ENCODE measurements around the gene BRD7.

Gene BRD7

GRCh38 chr16:50367777-50368409 is 895 bp downstream of the BRD7 start:
- Histone ChIP-seq H3K4me1 (ENCODE audit: insufficient read depth, insufficient read length) (peaks cover 3% of the 10 kb centered on the region), H3K4me3 (ENCODE audit: insufficient read length, low read depth) (peak overlapping the region; percentile 76), H3K9me3 (ENCODE audit: insufficient read depth, low read length) (no peaks in the 10 kb centered on the region), H3K27me3 (ENCODE audit: insufficient read depth, insufficient read length) (peaks cover 6% of the 10 kb centered on the region), H3K36me3 (ENCODE audit: insufficient read depth, insufficient read length, low read length) (peaks cover 40% of the 10 kb centered on the region), H3K9ac (ENCODE audit: insufficient read length, low read depth) (peak overlapping the region; percentile 86)
- no peak for TF ChIP-seq SUZ12 (IDR thresholded peaks at IDR 0.05; ENCODE audit: extremely low read depth, insufficient read depth, insufficient read length)
- TF ChIP-seq ZNF274 (IDR thresholded peaks at IDR 0.05; ENCODE audit: low read depth, low read length): no peak
- TF ChIP-seq YY1 (IDR thresholded peaks at IDR 0.05; ENCODE audit: insufficient read depth, insufficient read length): no peak
- no peak for DNase-seq (ENCODE audit: low read depth, low spot score)

- Histone ChIP-seq H3K9me3 (ENCODE audit: insufficient read depth, low read length) (no peaks in the 10 kb centered on the region), H3K9ac (ENCODE audit: insufficient read length, low read depth) (no peak overlapping the region), H3K36me3 (ENCODE audit: insufficient read depth, insufficient read length, low read length) (peaks cover 57% of the 10 kb centered on the region), H3K4me3 (ENCODE audit: insufficient read length, low read depth) (no peak overlapping the region), H3K4me1 (ENCODE audit: insufficient read depth, insufficient read length) (no peaks in the 10 kb centered on the region), H3K27me3 (ENCODE audit: insufficient read depth, insufficient read length) (peaks cover 3% of the 10 kb centered on the region)
- TF ChIP-seq ZNF274 (IDR thresholded peaks at IDR 0.05; ENCODE audit: low read depth, low read length): no peak
- TF ChIP-seq SUZ12 (IDR thresholded peaks at IDR 0.05; ENCODE audit: extremely low read depth, insufficient read depth, insufficient read length): no peak
- no peak for TF ChIP-seq YY1 (IDR thresholded peaks at IDR 0.05; ENCODE audit: insufficient read depth, insufficient read length)
- DNase-seq (ENCODE audit: low read depth, low spot score): no peak
Observed at GRCh38 chr16:50365791-50366575, 2.8 kb downstream of the BRD7 start.

GRCh38 chr16:50363656-50364055 is 5.1 kb downstream of the BRD7 start:
- H3K4me3 ChIP-seq (ENCODE audit: insufficient read length, low read depth): no peak overlapping the region
- DNase-seq (ENCODE audit: low read depth, low spot score): no peak
- no peaks in the 10 kb centered on the region for H3K4me1 ChIP-seq (ENCODE audit: insufficient read depth, insufficient read length)
- no peak overlapping the region for H3K9ac ChIP-seq (ENCODE audit: insufficient read length, low read depth)
- no peaks in the 10 kb centered on the region for H3K27me3 ChIP-seq (ENCODE audit: insufficient read depth, insufficient read length)
- H3K9me3 ChIP-seq (ENCODE audit: insufficient read depth, low read length): no peaks in the 10 kb centered on the region
- no peak for TF ChIP-seq YY1 (IDR thresholded peaks at IDR 0.05; ENCODE audit: insufficient read depth, insufficient read length)
- no peak for TF ChIP-seq ZNF274 (IDR thresholded peaks at IDR 0.05; ENCODE audit: low read depth, low read length)
- TF ChIP-seq SUZ12 (IDR thresholded peaks at IDR 0.05; ENCODE audit: extremely low read depth, insufficient read depth, insufficient read length): no peak
- H3K36me3 ChIP-seq (ENCODE audit: insufficient read depth, insufficient read length, low read length): peaks cover 71% of the 10 kb centered on the region

GRCh38 chr16:50360779-50361178 is 8.0 kb downstream of the BRD7 start:
- peaks cover 68% of the 10 kb centered on the region for H3K36me3 ChIP-seq (ENCODE audit: insufficient read depth, insufficient read length, low read length)
- DNase-seq (ENCODE audit: low read depth, low spot score): no peak
- H3K4me3 ChIP-seq (ENCODE audit: insufficient read length, low read depth): no peak overlapping the region
- H3K9ac ChIP-seq (ENCODE audit: insufficient read length, low read depth): no peak overlapping the region
- no peaks in the 10 kb centered on the region for H3K4me1 ChIP-seq (ENCODE audit: insufficient read depth, insufficient read length)
- no peak for TF ChIP-seq ZNF274 (IDR thresholded peaks at IDR 0.05; ENCODE audit: low read depth, low read length)
- no peak for TF ChIP-seq SUZ12 (IDR thresholded peaks at IDR 0.05; ENCODE audit: extremely low read depth, insufficient read depth, insufficient read length)
- no peak for TF ChIP-seq YY1 (IDR thresholded peaks at IDR 0.05; ENCODE audit: insufficient read depth, insufficient read length)
- no peaks in the 10 kb centered on the region for H3K9me3 ChIP-seq (ENCODE audit: insufficient read depth, low read length)
- no peaks in the 10 kb centered on the region for H3K27me3 ChIP-seq (ENCODE audit: insufficient read depth, insufficient read length)

- no peak for DNase-seq (ENCODE audit: low read depth, low spot score)
- Histone ChIP-seq H3K27me3 (ENCODE audit: insufficient read depth, insufficient read length) (no peaks in the 10 kb centered on the region), H3K4me1 (ENCODE audit: insufficient read depth, insufficient read length) (no peaks in the 10 kb centered on the region), H3K4me3 (ENCODE audit: insufficient read length, low read depth) (no peak overlapping the region), H3K9me3 (ENCODE audit: insufficient read depth, low read length) (no peaks in the 10 kb centered on the region), H3K9ac (ENCODE audit: insufficient read length, low read depth) (no peak overlapping the region), H3K36me3 (ENCODE audit: insufficient read depth, insufficient read length, low read length) (peaks cover 67% of the 10 kb centered on the region)
- TF ChIP-seq ZNF274 (IDR thresholded peaks at IDR 0.05; ENCODE audit: low read depth, low read length) (no peak), YY1 (IDR thresholded peaks at IDR 0.05; ENCODE audit: insufficient read depth, insufficient read length) (no peak), SUZ12 (IDR thresholded peaks at IDR 0.05; ENCODE audit: extremely low read depth, insufficient read depth, insufficient read length) (no peak)
Observed at GRCh38 chr16:50360033-50360778, 8.6 kb downstream of the BRD7 start.

- H3K9ac ChIP-seq (ENCODE audit: insufficient read length, low read depth): no peak overlapping the region
- H3K9me3 ChIP-seq (ENCODE audit: insufficient read depth, low read length): no peaks in the 10 kb centered on the region
- no peaks in the 10 kb centered on the region for H3K4me1 ChIP-seq (ENCODE audit: insufficient read depth, insufficient read length)
- peaks cover 63% of the 10 kb centered on the region for H3K36me3 ChIP-seq (ENCODE audit: insufficient read depth, insufficient read length, low read length)
- no peaks in the 10 kb centered on the region for H3K27me3 ChIP-seq (ENCODE audit: insufficient read depth, insufficient read length)
- DNase-seq (ENCODE audit: low read depth, low spot score): no peak
- TF ChIP-seq SUZ12 (IDR thresholded peaks at IDR 0.05; ENCODE audit: extremely low read depth, insufficient read depth, insufficient read length) (no peak), ZNF274 (IDR thresholded peaks at IDR 0.05; ENCODE audit: low read depth, low read length) (no peak), YY1 (IDR thresholded peaks at IDR 0.05; ENCODE audit: insufficient read depth, insufficient read length) (no peak)
- H3K4me3 ChIP-seq (ENCODE audit: insufficient read length, low read depth): no peak overlapping the region
Observed at GRCh38 chr16:50359626-50360025, 9.2 kb downstream of the BRD7 start.

All from NT2/D1 (cell line).